Activated naive CD4-positive, alpha-beta T cell treated with anti-CD3 and anti-CD28 coated beads for 36 hours (primary cell): ENCODE results near the gene MXD4. TPM values are rescaled to one million over a fixed set of nuclear protein-coding genes. Genes with fewer than 3 reads are reported as not detected.
A peak's percentile ranks its signal among the peaks of the same experiment; 100 is the strongest.

Source experiments
- CTCF ChIA-PET: fragments of 350-600 bp; sonication (Branson Sonifier 250); formaldehyde crosslinking; loops from one replicate; lab custom pipeline; 2021; ENCODE audit warnings: antibody characterized with exemption; lab: Charles Lee
- DNase-seq: peaks from one replicate; pipeline ENCODE4 v3.0.0-alpha.2; 2020
- H3K27ac Mint-ChIP-seq: one replicate; pipeline ENCODE4 v1.8.0; 2021; ENCODE audit warnings: mild to moderate bottlenecking, mixed read lengths
- H3K27me3 Mint-ChIP-seq: one replicate; pipeline ENCODE4 v1.8.0; 2021; ENCODE audit warnings: low read depth, mixed read lengths
- H3K36me3 Mint-ChIP-seq: one replicate; pipeline ENCODE4 v1.8.0; 2021; ENCODE audit warnings: low read depth, mixed read lengths
- H3K4me1 Mint-ChIP-seq: one replicate; pipeline ENCODE4 v1.8.0; 2021; ENCODE audit warnings: low read depth, mixed read lengths
- H3K4me3 Mint-ChIP-seq: one replicate; pipeline ENCODE4 v1.8.0; 2021; ENCODE audit warnings: mild to moderate bottlenecking, moderate library complexity, mixed read lengths
- H3K9me3 Mint-ChIP-seq: one replicate; pipeline ENCODE4 v1.8.0; 2021; ENCODE audit warnings: mixed read lengths
- intact Hi-C: fragments of 100-400 bp; cut with micrococcal nuclease; formaldehyde crosslinking; loops from one replicate; pipeline ENCODE4 v1.15.1; 2023
- total RNA-seq, 2 experiments: library from RNA; stranded (reverse); gene quantifications; one replicate each; pipeline ENCODE4 v1.2.3, GENCODE V29; 2021

Gene MXD4
- total RNA-seq, 2 experiments from 2014 or later: 2.3 to 2.7 TPM

- intact Hi-C loops: no loop called here
- Mint-ChIP-seq H3K4me3 (no peak overlapping the region), H3K9me3 (peaks cover 3% of the 10 kb centered on the region), H3K36me3 (peaks cover 2% of the 10 kb centered on the region), H3K27me3 (no peaks in the 10 kb centered on the region), H3K4me1 (peaks cover 31% of the 10 kb centered on the region), H3K27ac (no peak overlapping the region)
- DNase-seq: no peak
- CTCF ChIA-PET: interaction anchor here (1.1 to 1.3 kb wide), 2 partner anchors 28 to 70 kb away, joined by 3 read pairs; partner anchors contain the start of gene MXD4
These were observed 28.0 kb upstream of the MXD4 start for GRCh38 chr4:2289955-2290333.

GRCh38 chr4:2289311-2289954, 27.5 kb upstream of the MXD4 start:
- CTCF ChIA-PET: interaction anchor here (0.6 to 1.3 kb wide), 2 partner anchors 69 to 172 kb away, joined by 3 read pairs; no protein-coding TSS in a partner anchor
- H3K4me1 Mint-ChIP-seq: peaks cover 32% of the 10 kb centered on the region
- no peak overlapping the region for H3K27ac Mint-ChIP-seq
- DNase-seq: no peak
- peaks cover 2% of the 10 kb centered on the region for H3K36me3 Mint-ChIP-seq
- H3K9me3 Mint-ChIP-seq: peaks cover 3% of the 10 kb centered on the region
- no peaks in the 10 kb centered on the region for H3K27me3 Mint-ChIP-seq
- intact Hi-C loops: no loop called here
- no peak overlapping the region for H3K4me3 Mint-ChIP-seq

- intact Hi-C loops: no loop called here
- Mint-ChIP-seq H3K36me3 (no peaks in the 10 kb centered on the region), H3K27me3 (no peaks in the 10 kb centered on the region), H3K4me1 (peaks cover 35% of the 10 kb centered on the region), H3K4me3 (no peak overlapping the region), H3K27ac (no peak overlapping the region), H3K9me3 (no peaks in the 10 kb centered on the region)
- no peak for DNase-seq
- CTCF ChIA-PET: no interaction called here
These were observed 26.2 kb upstream of the MXD4 start for GRCh38 chr4:2288051-2288541.

GRCh38 chr4:2287594-2287915, 25.6 kb upstream of the MXD4 start:
- CTCF ChIA-PET: no interaction called here
- Mint-ChIP-seq H3K36me3 (no peaks in the 10 kb centered on the region), H3K27ac (no peak overlapping the region), H3K9me3 (no peaks in the 10 kb centered on the region), H3K4me1 (peaks cover 36% of the 10 kb centered on the region), H3K4me3 (no peak overlapping the region), H3K27me3 (no peaks in the 10 kb centered on the region)
- DNase-seq: no peak
- intact Hi-C loops: no loop called here

- intact Hi-C loops: no loop called here
- H3K27me3 Mint-ChIP-seq: no peaks in the 10 kb centered on the region
- H3K4me3 Mint-ChIP-seq: no peak overlapping the region
- peaks cover 41% of the 10 kb centered on the region for H3K4me1 Mint-ChIP-seq
- CTCF ChIA-PET: no interaction called here
- H3K27ac Mint-ChIP-seq: no peak overlapping the region
- H3K36me3 Mint-ChIP-seq: no peaks in the 10 kb centered on the region
- H3K9me3 Mint-ChIP-seq: no peaks in the 10 kb centered on the region
- no peak for DNase-seq
These were observed 25.1 kb upstream of the MXD4 start for GRCh38 chr4:2286904-2287593.

- Mint-ChIP-seq H3K4me3 (no peak overlapping the region), H3K36me3 (no peaks in the 10 kb centered on the region), H3K27ac (peak overlapping the region; percentile 58), H3K4me1 (peaks cover 46% of the 10 kb centered on the region), H3K27me3 (no peaks in the 10 kb centered on the region), H3K9me3 (no peaks in the 10 kb centered on the region)
- CTCF ChIA-PET: no interaction called here
- intact Hi-C loops: no loop called here
- no peak for DNase-seq
These were observed 23.9 kb upstream of the MXD4 start for GRCh38 chr4:2285613-2286381.

GRCh38 chr4:2284934-2285612, 23.2 kb upstream of the MXD4 start:
- intact Hi-C loops: loop anchor here (5.0 kb wide), 2 partner anchors 77 to 252 kb away; partner anchors contain the start of gene FAM193A
- Mint-ChIP-seq H3K4me1 (peaks cover 44% of the 10 kb centered on the region), H3K27me3 (no peaks in the 10 kb centered on the region), H3K27ac (peak overlapping the region; percentile 58), H3K9me3 (no peaks in the 10 kb centered on the region), H3K36me3 (no peaks in the 10 kb centered on the region), H3K4me3 (no peak overlapping the region)
- CTCF ChIA-PET: no interaction called here
- DNase-seq: peak; percentile 26

- H3K9me3 Mint-ChIP-seq: no peaks in the 10 kb centered on the region
- CTCF ChIA-PET: no interaction called here
- no peak for DNase-seq
- peaks cover 39% of the 10 kb centered on the region for H3K4me1 Mint-ChIP-seq
- intact Hi-C loops: loop anchor here (5.0 kb wide), 2 partner anchors 78 to 253 kb away; partner anchors contain the start of gene FAM193A
- H3K27ac Mint-ChIP-seq: no peak overlapping the region
- no peaks in the 10 kb centered on the region for H3K27me3 Mint-ChIP-seq
- H3K4me3 Mint-ChIP-seq: no peak overlapping the region
- H3K36me3 Mint-ChIP-seq: no peaks in the 10 kb centered on the region
These were observed 22.4 kb upstream of the MXD4 start for GRCh38 chr4:2284161-2284933.

GRCh38 chr4:2283199-2283711, 21.3 kb upstream of the MXD4 start:
- intact Hi-C loops: loop anchor here (2.0 to 5.0 kb wide), 3 partner anchors 79 to 254 kb away; partner anchors contain the start of genes FAM193A and RNF4
- DNase-seq: no peak
- Mint-ChIP-seq H3K9me3 (no peaks in the 10 kb centered on the region), H3K36me3 (no peaks in the 10 kb centered on the region), H3K4me1 (peaks cover 37% of the 10 kb centered on the region), H3K27me3 (no peaks in the 10 kb centered on the region), H3K27ac (no peak overlapping the region), H3K4me3 (no peak overlapping the region)
- CTCF ChIA-PET: no interaction called here

GRCh38 chr4:2281575-2282343, 19.9 kb upstream of the MXD4 start:
- peak; percentile 94 for DNase-seq
- peak overlapping the region; percentile 17 for H3K4me3 Mint-ChIP-seq
- CTCF ChIA-PET: interaction anchor here (0.8 to 1.0 kb wide), 5 partner anchors 131 to 187 kb away, joined by 3 to 7 read pairs (median 4); partner anchors contain the start of gene RNF4
- H3K27ac Mint-ChIP-seq: peak overlapping the region; percentile 98
- H3K36me3 Mint-ChIP-seq: no peaks in the 10 kb centered on the region
- H3K27me3 Mint-ChIP-seq: no peaks in the 10 kb centered on the region
- intact Hi-C loops: loop anchor here (1.0 to 5.0 kb wide), 8 partner anchors 19 to 256 kb away; partner anchors contain the start of genes CFAP99, FAM193A, HAUS3 and MXD4
- peaks cover 37% of the 10 kb centered on the region for H3K4me1 Mint-ChIP-seq
- no peaks in the 10 kb centered on the region for H3K9me3 Mint-ChIP-seq
